ENCODE measurements around the gene GSE1.

GSE1 gene

DNA sequence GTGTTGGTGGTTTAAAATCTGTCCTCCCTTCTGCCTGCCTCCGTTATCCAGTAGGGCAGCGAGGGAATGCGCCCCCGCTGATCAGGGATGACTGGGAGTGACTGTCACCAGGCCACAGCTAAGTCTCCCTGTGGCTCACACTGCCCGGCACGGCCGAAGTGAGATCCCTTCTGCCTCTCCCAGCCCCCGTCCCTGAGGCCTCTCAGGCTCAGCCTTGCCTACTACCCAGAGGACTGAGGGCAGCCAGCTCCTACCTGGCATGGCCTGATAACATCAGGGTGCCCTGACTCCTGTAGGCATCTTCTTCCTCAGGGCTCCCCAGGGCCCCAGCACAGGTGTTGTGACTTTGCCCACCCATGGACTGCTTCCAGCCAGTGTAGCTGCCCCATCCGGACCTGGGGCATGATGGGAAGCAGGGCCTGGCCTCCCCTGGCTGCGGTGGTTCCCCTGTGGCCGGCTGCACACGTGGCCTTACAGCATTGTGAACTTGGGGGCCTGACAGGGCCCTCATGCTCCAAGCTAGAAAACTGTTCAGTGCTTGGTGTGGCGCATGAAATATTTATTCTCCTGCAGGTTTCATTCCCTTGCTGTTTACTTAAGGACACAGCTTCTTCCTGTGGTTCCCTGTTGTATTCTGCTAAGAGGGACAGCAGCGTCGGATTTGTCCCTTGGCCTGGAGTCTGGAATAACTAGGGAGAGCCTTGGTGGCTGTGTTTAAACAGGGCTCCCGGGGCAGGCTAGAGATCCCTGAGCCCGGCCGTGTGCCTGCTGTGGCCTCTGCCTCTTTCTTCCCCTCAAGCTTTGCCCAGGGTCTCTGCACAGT lies 45.6 kb downstream of the GSE1 start:
- Histone ChIP-seq H3K36me3 (ENCODE audit: control insufficient read depth in 2 of 2, insufficient read depth in 2 of 2, low read length in 2 of 2) (peaks cover 49 to 57% of the 10 kb centered on the region in 2 donors), H3K27ac (ENCODE audit: low read length) (no peak overlapping the region), H3K9ac (ENCODE audit: low read length in 2 of 2) (no peak overlapping the region)

DNA sequence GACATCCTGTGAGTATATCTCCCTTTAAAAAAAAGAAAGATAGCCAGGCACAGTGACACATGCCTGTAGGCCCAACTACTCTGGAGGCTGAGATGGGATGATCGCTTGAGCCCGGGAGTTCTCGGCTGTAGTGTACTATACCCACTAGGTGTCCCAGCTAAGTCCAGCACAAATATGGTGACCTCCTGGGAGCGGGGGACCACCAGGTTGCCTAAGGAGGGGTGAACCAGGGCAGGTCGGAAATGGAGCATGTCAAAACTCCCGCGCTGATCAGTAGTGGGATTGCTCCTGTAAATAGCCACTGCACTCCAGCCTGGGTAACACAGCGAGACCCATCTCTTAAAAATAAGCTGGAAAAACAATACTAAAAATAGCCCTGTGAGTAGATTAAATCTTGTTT lies 46.2 kb downstream of the GSE1 start:
- Histone ChIP-seq H3K4me1 (ENCODE audit: control insufficient read depth, insufficient read depth, low read length) (peaks cover 9% of the 10 kb centered on the region), H3K36me3 (ENCODE audit: control insufficient read depth in 2 of 2, insufficient read depth in 2 of 2, low read length in 2 of 2) (peaks cover 55 to 58% of the 10 kb centered on the region in 2 donors), H3K27ac (ENCODE audit: low read length) (no peak overlapping the region), H3K4me3 (ENCODE audit: low read length in 2 of 2) (no peak overlapping the region), H3K9me3 (ENCODE audit: control insufficient read depth in 2 of 2, low read length in 2 of 2) (no peaks in the 10 kb centered on the region), H3K27me3 (ENCODE audit: control insufficient read depth in 1 of 2, insufficient read depth in 2 of 2, low read length in 2 of 2) (no peaks in the 10 kb centered on the region), H3K9ac (ENCODE audit: low read length in 2 of 2) (no peak overlapping the region)

More for the DNA sequence above, 45.6 kb downstream of the GSE1 start:
- no peaks in the 10 kb centered on the region for H3K9me3 ChIP-seq (ENCODE audit: control insufficient read depth in 2 of 2, low read length in 2 of 2)
- H3K27me3 ChIP-seq (ENCODE audit: control insufficient read depth in 1 of 2, insufficient read depth in 2 of 2, low read length in 2 of 2), result no peaks in the 10 kb centered on the region
- H3K4me1 ChIP-seq (ENCODE audit: control insufficient read depth, insufficient read depth, low read length), result peaks cover 12% of the 10 kb centered on the region
- H3K4me3 ChIP-seq (ENCODE audit: low read length in 2 of 2), result no peak overlapping the region

DNA sequence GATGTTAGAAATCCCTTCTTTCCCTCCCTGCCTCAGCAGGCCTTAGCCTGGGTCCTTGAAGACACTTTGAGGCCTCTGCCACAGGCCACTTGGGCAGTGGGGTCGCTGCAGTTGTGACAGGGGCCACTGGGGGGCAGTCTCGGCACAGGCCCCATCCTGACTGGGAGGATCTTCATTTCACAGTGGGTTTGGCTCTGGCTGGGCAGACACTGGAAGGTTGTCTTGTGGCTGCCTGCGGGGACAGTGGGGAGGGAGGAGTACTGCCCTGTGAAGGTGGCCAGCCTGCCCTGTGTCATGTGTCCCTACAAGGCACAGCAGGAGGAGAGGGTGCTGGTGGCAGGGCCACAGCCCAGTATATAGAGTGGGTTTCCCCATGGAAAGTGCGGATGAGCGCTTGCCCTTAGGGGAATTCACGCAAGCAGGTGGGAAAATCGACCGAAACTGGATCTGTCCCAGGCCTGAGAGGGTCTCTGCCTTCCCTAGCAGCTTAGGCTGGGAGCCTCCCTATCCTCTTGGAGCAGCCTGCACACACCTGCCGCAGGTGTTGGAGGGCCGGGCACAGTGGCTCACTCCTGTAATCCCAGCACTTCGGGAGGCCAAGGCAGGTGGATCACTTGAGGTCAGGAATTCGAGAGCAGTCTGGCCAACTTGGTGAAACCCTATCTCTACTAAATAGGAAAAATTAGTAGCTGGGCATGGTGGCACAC lies 46.8 kb downstream of the GSE1 start:
- Histone ChIP-seq H3K9me3 (ENCODE audit: control insufficient read depth in 2 of 2, low read length in 2 of 2) (no peaks in the 10 kb centered on the region), H3K27ac (ENCODE audit: low read length) (no peak overlapping the region), H3K4me1 (ENCODE audit: control insufficient read depth, insufficient read depth, low read length) (peaks cover 9% of the 10 kb centered on the region), H3K36me3 (ENCODE audit: control insufficient read depth in 2 of 2, insufficient read depth in 2 of 2, low read length in 2 of 2) (peaks cover 59 to 61% of the 10 kb centered on the region in 2 donors), H3K9ac (ENCODE audit: low read length in 2 of 2) (no peak overlapping the region), H3K4me3 (ENCODE audit: low read length in 2 of 2) (no peak overlapping the region), H3K27me3 (ENCODE audit: control insufficient read depth in 1 of 2, insufficient read depth in 2 of 2, low read length in 2 of 2) (no peaks in the 10 kb centered on the region)

DNA sequence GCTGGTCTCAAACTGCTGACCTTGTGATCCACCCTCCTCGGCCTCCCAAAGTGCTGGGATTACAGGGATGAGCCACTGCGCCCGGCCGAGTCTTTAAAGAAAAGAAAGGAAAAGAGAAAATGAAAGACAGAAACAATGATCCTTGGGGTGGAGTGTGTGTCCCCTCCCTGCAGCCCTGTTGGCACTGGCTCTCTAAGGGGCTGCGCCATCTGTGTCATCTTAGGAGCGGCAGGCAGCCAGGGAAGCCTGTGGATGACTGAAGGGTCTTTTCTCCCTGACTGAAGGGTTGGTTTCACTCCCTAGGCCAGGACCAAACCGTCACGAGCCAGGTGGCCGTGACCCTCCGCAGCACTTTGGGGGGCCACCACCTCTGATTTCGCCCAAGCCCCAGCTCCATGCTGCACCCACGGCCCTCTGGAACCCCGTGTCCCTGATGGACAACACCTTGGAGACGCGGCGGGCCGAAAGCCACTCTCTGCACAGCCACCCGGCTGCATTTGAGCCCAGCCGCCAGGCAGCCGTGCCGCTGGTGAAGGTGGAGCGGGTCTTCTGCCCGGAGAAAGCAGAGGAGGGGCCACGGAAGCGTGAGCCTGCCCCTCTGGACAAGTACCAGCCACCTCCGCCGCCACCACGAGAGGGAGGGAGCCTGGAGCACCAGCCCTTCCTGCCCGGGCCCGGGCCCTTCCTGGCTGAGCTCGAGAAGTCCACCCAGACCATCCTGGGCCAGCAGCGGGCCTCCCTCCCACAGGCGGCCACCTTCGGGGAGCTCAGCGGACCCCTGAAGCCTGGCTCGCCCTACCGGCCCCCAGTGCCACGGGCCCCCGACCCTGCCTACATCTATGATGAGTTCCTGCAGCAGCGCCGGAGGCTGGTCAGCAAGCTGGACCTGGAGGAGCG lies 48.0 kb downstream of the GSE1 start:
- Histone ChIP-seq H3K9me3 (ENCODE audit: control insufficient read depth in 2 of 2, low read length in 2 of 2) (no peaks in the 10 kb centered on the region), H3K4me1 (ENCODE audit: control insufficient read depth, insufficient read depth, low read length) (peaks cover 9% of the 10 kb centered on the region), H3K4me3 (ENCODE audit: low read length in 2 of 2) (no peak overlapping the region), H3K27me3 (ENCODE audit: control insufficient read depth in 1 of 2, insufficient read depth in 2 of 2, low read length in 2 of 2) (no peaks in the 10 kb centered on the region), H3K27ac (ENCODE audit: low read length) (no peak overlapping the region), H3K9ac (ENCODE audit: low read length in 2 of 2) (no peak overlapping the region), H3K36me3 (ENCODE audit: control insufficient read depth in 2 of 2, insufficient read depth in 2 of 2, low read length in 2 of 2) (peaks cover 58 to 63% of the 10 kb centered on the region in 2 donors)

DNA sequence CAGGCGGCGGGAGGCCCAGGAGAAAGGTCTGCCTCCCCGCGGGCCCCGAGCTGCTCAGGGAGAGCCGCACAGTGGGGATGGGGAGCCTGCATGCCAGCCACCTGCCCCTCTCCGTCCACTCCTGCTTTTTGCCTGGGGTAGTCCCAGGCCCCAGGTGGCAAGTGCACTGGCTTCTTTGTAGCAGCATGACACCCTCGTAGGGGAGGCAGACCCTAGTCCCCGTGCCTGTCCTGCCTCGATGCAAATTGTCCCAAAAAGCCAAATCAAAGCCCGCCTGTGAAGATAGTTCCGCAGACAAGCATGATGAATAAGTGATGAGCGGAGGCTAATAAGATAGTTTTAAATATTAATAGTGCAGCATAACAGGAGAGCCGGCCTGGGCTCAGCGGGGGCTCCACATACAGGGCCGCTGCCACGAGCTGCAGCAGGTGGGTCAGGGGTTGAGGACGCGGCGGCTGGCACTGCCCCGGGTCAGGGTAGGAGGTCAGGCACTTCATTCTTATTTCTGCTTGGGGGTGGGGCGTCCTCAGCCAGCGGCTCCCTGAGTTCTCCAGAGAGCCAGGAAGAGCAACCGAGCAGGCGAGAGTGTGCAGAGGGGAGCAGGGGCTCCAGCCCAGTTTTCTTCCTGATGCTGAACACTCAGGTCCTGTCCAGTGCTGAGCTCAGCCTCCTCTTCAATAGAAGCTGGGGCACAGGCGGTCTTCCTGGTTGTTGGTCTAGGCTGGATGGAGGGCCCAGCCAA lies 48.8 kb downstream of the GSE1 start:
- H3K36me3 ChIP-seq (ENCODE audit: control insufficient read depth in 2 of 2, insufficient read depth in 2 of 2, low read length in 2 of 2), result peaks cover 62 to 64% of the 10 kb centered on the region in 2 donors
- H3K9me3 ChIP-seq (ENCODE audit: control insufficient read depth in 2 of 2, low read length in 2 of 2), result no peaks in the 10 kb centered on the region
- H3K4me3 ChIP-seq (ENCODE audit: low read length in 2 of 2), result no peak overlapping the region
- no peaks in the 10 kb centered on the region for H3K27me3 ChIP-seq (ENCODE audit: control insufficient read depth in 1 of 2, insufficient read depth in 2 of 2, low read length in 2 of 2)
- no peak overlapping the region for H3K9ac ChIP-seq (ENCODE audit: low read length in 2 of 2)
- no peak overlapping the region for H3K27ac ChIP-seq (ENCODE audit: low read length)
- H3K4me1 ChIP-seq (ENCODE audit: control insufficient read depth, insufficient read depth, low read length), result peaks cover 9% of the 10 kb centered on the region

DNA sequence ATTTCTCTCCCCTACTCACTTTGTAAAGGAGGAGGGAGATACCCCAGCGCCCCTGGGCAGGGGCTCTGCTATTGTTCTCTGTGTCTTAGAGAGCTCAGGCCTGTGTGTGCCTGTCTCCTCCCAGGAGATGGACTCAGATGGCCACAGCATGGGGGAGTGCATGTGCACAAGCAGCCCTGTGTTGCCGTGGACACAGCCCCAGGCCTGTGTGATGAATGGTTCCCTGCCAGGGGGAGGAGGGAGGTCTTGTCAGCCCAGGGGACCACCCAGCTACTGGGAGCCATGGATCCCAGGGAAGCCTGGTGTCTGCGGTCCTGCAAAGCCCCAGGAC lies 49.3 kb downstream of the GSE1 start:
- H3K4me3 ChIP-seq (ENCODE audit: low read length in 2 of 2), result no peak overlapping the region
- H3K4me1 ChIP-seq (ENCODE audit: control insufficient read depth, insufficient read depth, low read length), result peaks cover 9% of the 10 kb centered on the region
- H3K9ac ChIP-seq (ENCODE audit: low read length in 2 of 2), result no peak overlapping the region
- H3K27ac ChIP-seq (ENCODE audit: low read length), result no peak overlapping the region
- no peaks in the 10 kb centered on the region for H3K27me3 ChIP-seq (ENCODE audit: control insufficient read depth in 1 of 2, insufficient read depth in 2 of 2, low read length in 2 of 2)
- peaks cover 65 to 66% of the 10 kb centered on the region in 2 donors for H3K36me3 ChIP-seq (ENCODE audit: control insufficient read depth in 2 of 2, insufficient read depth in 2 of 2, low read length in 2 of 2)
- no peaks in the 10 kb centered on the region for H3K9me3 ChIP-seq (ENCODE audit: control insufficient read depth in 2 of 2, low read length in 2 of 2)

DNA sequence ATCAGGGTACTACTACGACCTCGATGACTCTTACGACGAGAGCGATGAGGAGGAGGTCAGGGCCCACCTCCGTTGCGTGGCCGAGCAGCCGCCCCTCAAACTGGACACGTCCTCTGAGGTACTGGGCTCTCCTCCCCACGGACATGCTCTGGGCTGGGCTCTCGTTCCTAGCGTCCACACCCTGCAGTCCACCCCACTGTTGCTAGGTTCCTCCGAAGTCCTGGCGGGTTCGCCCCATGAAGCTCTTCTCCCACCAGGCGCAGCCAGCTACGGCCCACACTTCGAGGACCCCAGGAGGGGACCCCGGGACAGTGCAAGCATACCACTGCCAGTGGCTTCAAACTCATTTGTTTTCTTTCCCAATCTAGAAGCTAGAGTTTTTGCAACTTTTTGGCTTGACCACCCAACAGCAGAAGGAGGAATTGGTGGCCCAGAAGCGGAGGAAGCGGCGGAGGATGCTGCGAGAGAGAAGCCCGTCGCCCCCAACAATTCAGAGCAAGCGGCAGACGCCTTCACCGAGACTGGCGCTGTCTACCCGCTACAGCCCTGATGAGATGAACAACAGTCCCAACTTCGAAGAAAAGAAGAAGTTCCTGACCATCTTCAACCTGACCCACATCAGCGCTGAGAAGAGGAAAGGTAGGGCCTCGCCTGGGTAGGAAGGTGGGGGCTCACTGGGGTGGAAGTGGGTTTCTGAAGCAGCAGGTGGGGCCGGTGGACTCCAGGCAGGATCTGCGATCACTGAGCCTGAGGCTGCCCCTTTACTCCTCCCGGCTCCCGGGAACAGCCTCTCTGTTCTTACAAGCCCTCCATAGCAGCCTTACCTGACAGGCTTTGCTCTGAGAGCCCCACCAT lies 50.1 kb downstream of the GSE1 start:
- Histone ChIP-seq H3K27me3 (ENCODE audit: control insufficient read depth in 1 of 2, insufficient read depth in 2 of 2, low read length in 2 of 2) (no peaks in the 10 kb centered on the region), H3K9me3 (ENCODE audit: control insufficient read depth in 2 of 2, low read length in 2 of 2) (no peaks in the 10 kb centered on the region), H3K4me1 (ENCODE audit: control insufficient read depth, insufficient read depth, low read length) (peaks cover 9% of the 10 kb centered on the region), H3K9ac (ENCODE audit: low read length in 2 of 2) (no peak overlapping the region), H3K4me3 (ENCODE audit: low read length in 2 of 2) (no peak overlapping the region), H3K27ac (ENCODE audit: low read length) (peak overlapping the region; percentile 11), H3K36me3 (ENCODE audit: control insufficient read depth in 2 of 2, insufficient read depth in 2 of 2, low read length in 2 of 2) (peaks cover 65 to 66% of the 10 kb centered on the region in 2 donors)

DNA sequence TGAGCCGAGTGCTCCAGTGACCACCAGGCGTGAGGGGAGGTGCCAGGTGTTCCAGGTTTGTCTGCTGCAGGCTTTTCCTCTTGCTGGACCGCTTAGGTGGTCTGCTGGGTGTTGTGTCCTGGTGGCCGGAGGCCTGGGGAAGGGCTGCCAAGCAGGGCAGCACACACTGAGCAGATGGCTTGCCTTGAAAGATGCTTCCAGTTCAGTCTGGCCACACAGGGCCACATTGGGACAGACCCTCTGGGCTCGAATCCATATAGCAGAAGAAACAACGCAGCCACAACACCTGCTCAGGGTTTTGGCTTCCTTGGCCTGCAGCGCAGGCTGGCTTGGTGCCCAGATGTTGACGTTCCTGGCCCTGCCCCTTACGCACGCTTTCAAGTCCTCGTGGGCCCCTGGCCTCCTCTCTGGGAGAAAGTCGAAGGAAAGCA lies 50.8 kb downstream of the GSE1 start:
- no peak overlapping the region for H3K9ac ChIP-seq (ENCODE audit: low read length in 2 of 2)
- H3K36me3 ChIP-seq (ENCODE audit: control insufficient read depth in 2 of 2, insufficient read depth in 2 of 2, low read length in 2 of 2), result peaks cover 63 to 68% of the 10 kb centered on the region in 2 donors
- H3K27ac ChIP-seq (ENCODE audit: low read length), result peak overlapping the region; percentile 11
- no peak overlapping the region for H3K4me3 ChIP-seq (ENCODE audit: low read length in 2 of 2)
- no peaks in the 10 kb centered on the region for H3K27me3 ChIP-seq (ENCODE audit: control insufficient read depth in 1 of 2, insufficient read depth in 2 of 2, low read length in 2 of 2)
- no peaks in the 10 kb centered on the region for H3K9me3 ChIP-seq (ENCODE audit: control insufficient read depth in 2 of 2, low read length in 2 of 2)
- H3K4me1 ChIP-seq (ENCODE audit: control insufficient read depth, insufficient read depth, low read length), result peaks cover 9% of the 10 kb centered on the region

DNA sequence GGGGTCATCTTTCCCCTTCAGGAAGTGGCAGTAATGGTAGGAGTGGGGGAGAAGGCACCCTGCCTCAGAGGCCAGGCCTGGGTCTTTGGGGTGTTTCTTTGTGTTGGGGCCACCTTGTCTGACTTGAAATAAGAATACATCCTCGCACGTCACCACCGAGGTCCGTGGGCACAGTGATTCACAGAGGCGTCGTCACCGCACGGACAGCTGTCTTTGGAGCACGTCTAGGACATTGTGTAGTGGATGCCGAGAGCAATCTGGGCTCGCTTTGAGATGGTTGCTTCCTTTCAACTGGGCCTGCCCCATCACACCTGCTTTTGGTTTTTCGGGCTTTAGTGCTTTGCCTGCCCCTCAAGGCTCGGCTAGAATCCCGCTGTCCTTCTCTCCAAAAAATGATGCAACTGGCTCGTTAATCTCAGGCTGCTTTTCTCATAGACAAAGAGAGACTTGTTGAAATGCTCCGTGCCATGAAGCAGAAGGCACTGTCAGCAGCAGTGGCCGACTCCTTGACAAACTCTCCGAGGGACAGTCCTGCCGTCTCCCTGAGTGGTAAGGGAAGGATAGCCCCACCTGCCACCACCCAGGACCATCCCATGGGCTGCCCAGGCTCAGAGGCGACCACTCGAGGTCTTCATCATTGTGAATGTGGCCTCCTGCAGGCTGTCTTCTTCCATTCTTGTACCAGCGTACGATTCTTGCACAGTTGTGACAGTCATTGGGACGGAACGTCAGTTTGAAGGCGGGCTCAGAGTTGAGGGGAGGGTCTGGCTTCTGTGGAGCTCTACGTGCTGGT lies 51.7 kb downstream of the GSE1 start:
- Histone ChIP-seq H3K27ac (ENCODE audit: low read length) (no peak overlapping the region), H3K9ac (ENCODE audit: low read length in 2 of 2) (no peak overlapping the region), H3K36me3 (ENCODE audit: control insufficient read depth in 2 of 2, insufficient read depth in 2 of 2, low read length in 2 of 2) (peaks cover 67 to 70% of the 10 kb centered on the region in 2 donors), H3K4me3 (ENCODE audit: low read length in 2 of 2) (no peak overlapping the region), H3K27me3 (ENCODE audit: control insufficient read depth in 1 of 2, insufficient read depth in 2 of 2, low read length in 2 of 2) (no peaks in the 10 kb centered on the region), H3K9me3 (ENCODE audit: control insufficient read depth in 2 of 2, low read length in 2 of 2) (no peaks in the 10 kb centered on the region), H3K4me1 (ENCODE audit: control insufficient read depth, insufficient read depth, low read length) (peaks cover 9% of the 10 kb centered on the region)
